PC-3 (cell line): ENCODE results near the gene CD40. TPM values are rescaled to one million over a fixed set of nuclear protein-coding genes. Genes with fewer than 3 reads are reported as not detected.

Experiments used
- ATAC-seq: fragments of 200-7000 bp; cut with Tn5 transposase; 2 replicates; pipeline ENCODE4 v1.9.1; 2020; ENCODE audit warnings: mild to moderate bottlenecking, moderate library complexity
- BruUV-seq: library from RNA; stranded (reverse); fragments of 400-500 nt; replicated peaks from 2 replicates; lab custom pipeline; 2021; lab: Mats Ljungman, UMichigan
- CTCF ChIA-PET: fragments of 300-600 bp; sonication (Branson Sonifier 250); formaldehyde crosslinking; loops from one replicate; lab custom pipeline; 2022; ENCODE audit warnings: antibody characterized with exemption; lab: Charles Lee
- POLR2A ChIA-PET: fragments of 300-600 bp; sonication (Branson Sonifier 250); formaldehyde crosslinking; loops from one replicate; lab custom pipeline; 2022; ENCODE audit warnings: antibody characterized with exemption; ENCODE audit not compliant: unreplicated experiment; lab: Charles Lee
- DNase-seq: peaks from one replicate; pipeline ENCODE4 v3.0.0-alpha.2; 2015
- H2AFZ ChIP-seq: fragments of 300-600 bp; sonication (generic); 2 replicates; pipeline ENCODE4 v1.6.0; 2016; ENCODE audit warnings: antibody characterized with exemption, low read length
- H3F3A ChIP-seq: fragments of 300-600 bp; sonication (generic); one replicate; pipeline ENCODE4 v1.6.0; 2017; ENCODE audit warnings: antibody characterized with exemption, low read length, control low read depth, mild to moderate bottlenecking; ENCODE audit not compliant: unreplicated experiment
- H3K27ac ChIP-seq: fragments of 300-600 bp; sonication (generic); 2 replicates; pipeline ENCODE4 v1.5.1; 2016; ENCODE audit warnings: mild to moderate bottlenecking, low read length
- H3K27me3 ChIP-seq: fragments of 300-600 bp; sonication (generic); 2 replicates; pipeline ENCODE4 v1.6.1; 2016; ENCODE audit warnings: low read length, mixed read lengths
- H3K36me3 ChIP-seq: fragments of 300-600 bp; sonication (generic); 2 replicates; pipeline ENCODE4 v1.6.1; 2016; ENCODE audit warnings: low read depth, mixed run types, low read length, mixed read lengths
- H3K4me1 ChIP-seq: fragments of 300-600 bp; sonication (generic); 2 replicates; pipeline ENCODE4 v1.5.1; 2016; ENCODE audit warnings: low read length; ENCODE audit not compliant: insufficient read depth
- H3K4me2 ChIP-seq: fragments of 300-600 bp; sonication (generic); 2 replicates; pipeline ENCODE4 v1.6.0; 2016; ENCODE audit warnings: low read length
- H3K4me3 ChIP-seq: fragments of 300-600 bp; sonication (generic); 2 replicates; pipeline ENCODE4 v1.5.1; 2016; ENCODE audit warnings: mild to moderate bottlenecking, low read length, mixed read lengths
- H3K79me2 ChIP-seq: fragments of 300-600 bp; sonication (generic); 2 replicates; pipeline ENCODE4 v1.6.1; 2017; ENCODE audit warnings: low read length, mixed read lengths
- H3K9ac ChIP-seq: fragments of 300-600 bp; sonication (generic); 2 replicates; pipeline ENCODE4 v1.6.0; 2016; ENCODE audit warnings: mild to moderate bottlenecking, low read length
- H3K9me2 ChIP-seq: fragments of 300-600 bp; sonication (generic); replicated peaks from 2 replicates; pipeline ENCODE4 v1.6.1; 2016; ENCODE audit warnings: mixed run types, low read length, mixed read lengths
- H3K9me3 ChIP-seq: fragments of 300-600 bp; sonication (generic); 2 replicates; pipeline ENCODE4 v1.6.1; 2016; ENCODE audit warnings: low read length, mixed read lengths
- H4K20me1 ChIP-seq: fragments of 300-600 bp; sonication (generic); 2 replicates; pipeline ENCODE4 v1.6.1; 2016; ENCODE audit warnings: low read length, mixed read lengths
- CTCF ChIP-seq: fragments of 300-600 bp; sonication (generic); conservative IDR thresholded peaks from 2 replicates; pipeline ENCODE4 v1.5.1; 2017; ENCODE audit warnings: antibody characterized with exemption, low read depth, mild to moderate bottlenecking, low read length
- EZH2 ChIP-seq: fragments of 300-600 bp; sonication (generic); IDR thresholded peaks from one replicate; pipeline ENCODE4 v1.6.1; 2017; ENCODE audit warnings: antibody characterized with exemption, mild to moderate bottlenecking, low read length; ENCODE audit not compliant: unreplicated experiment
- EZH2phosphoT487 ChIP-seq: fragments of 300-600 bp; sonication (generic); IDR thresholded peaks from 2 replicates; pipeline ENCODE4 v1.6.1; 2018; ENCODE audit warnings: mild to moderate bottlenecking, antibody characterized with exemption, low read length, borderline replicate concordance
- intact Hi-C: fragments of 100-400 bp; cut with micrococcal nuclease; formaldehyde crosslinking; loops from 2 replicates; pipeline ENCODE4 v1.9.0; 2023
- total RNA-seq: library from RNA; depleted of rRNA; stranded (reverse); fragments of >200 nt; gene quantifications from 2 replicates; pipeline ENCODE4 v1.2.3, GENCODE V29; 2014

CD40 gene
- total RNA-seq, 1 experiment from 2014 or later, result 4.6 TPM

- H3K9me2 ChIP-seq, result no peaks in the 10 kb centered on the region
- TF ChIP-seq EZH2phosphoT487 (no peak), CTCF (no peak), EZH2 (no peak)
- no peak overlapping the region for H2AFZ ChIP-seq
- ChIA-PET CTCF (no interaction called here), POLR2A (no interaction called here)
- H3K4me1 ChIP-seq, result no peaks in the 10 kb centered on the region
- no peaks in the 10 kb centered on the region for H3K36me3 ChIP-seq
- no peak overlapping the region for H3K4me2 ChIP-seq
- no peaks in the 10 kb centered on the region for H3F3A ChIP-seq
- no peak for ATAC-seq
- intact Hi-C loops, result no loop called here
- H3K9me3 ChIP-seq, result no peaks in the 10 kb centered on the region
- BruUV-seq, result no TSS peak
- no peak overlapping the region for H3K4me3 ChIP-seq
- peaks cover 79% of the 10 kb centered on the region for H3K27me3 ChIP-seq
- H3K79me2 ChIP-seq, result no peaks in the 10 kb centered on the region
- no peak for DNase-seq
- H3K27ac ChIP-seq, result no peak overlapping the region
- H3K9ac ChIP-seq, result no peak overlapping the region
- no peaks in the 10 kb centered on the region for H4K20me1 ChIP-seq
Measured at GRCh38 chr20:46104262-46104661, 13.9 kb upstream of the CD40 start.

GRCh38 chr20:46107061-46107460 is 11.1 kb upstream of the CD40 start:
- H3K36me3 ChIP-seq, result no peaks in the 10 kb centered on the region
- peaks cover 89% of the 10 kb centered on the region for H3K27me3 ChIP-seq
- ATAC-seq, result no peak
- no peak for DNase-seq
- H3K27ac ChIP-seq, result no peak overlapping the region
- H3K9me3 ChIP-seq, result no peaks in the 10 kb centered on the region
- H3F3A ChIP-seq, result no peaks in the 10 kb centered on the region
- POLR2A ChIA-PET, result no interaction called here
- no peak overlapping the region for H3K9ac ChIP-seq
- intact Hi-C loops, result no loop called here
- CTCF ChIA-PET, result no interaction called here
- BruUV-seq, result no TSS peak
- H3K9me2 ChIP-seq, result no peaks in the 10 kb centered on the region
- no peak overlapping the region for H3K4me3 ChIP-seq
- TF ChIP-seq EZH2, result no peak
- no peak for TF ChIP-seq EZH2phosphoT487
- no peak for TF ChIP-seq CTCF
- H3K79me2 ChIP-seq, result no peaks in the 10 kb centered on the region
- H3K4me1 ChIP-seq, result no peaks in the 10 kb centered on the region
- H4K20me1 ChIP-seq, result no peaks in the 10 kb centered on the region
- no peak overlapping the region for H2AFZ ChIP-seq
- H3K4me2 ChIP-seq, result no peak overlapping the region

GRCh38 chr20:46108435-46108841 is 9.7 kb upstream of the CD40 start:
- DNase-seq (no peak), ATAC-seq (no peak)
- Histone ChIP-seq H3K27ac (no peak overlapping the region), H2AFZ (no peak overlapping the region), H3K4me2 (no peak overlapping the region), H4K20me1 (no peaks in the 10 kb centered on the region), H3F3A (no peaks in the 10 kb centered on the region), H3K9me3 (no peaks in the 10 kb centered on the region), H3K4me3 (no peak overlapping the region), H3K36me3 (no peaks in the 10 kb centered on the region), H3K9ac (no peak overlapping the region), H3K27me3 (peaks cover 86% of the 10 kb centered on the region), H3K4me1 (no peaks in the 10 kb centered on the region), H3K79me2 (no peaks in the 10 kb centered on the region), H3K9me2 (no peaks in the 10 kb centered on the region)
- intact Hi-C loops, result no loop called here
- ChIA-PET CTCF (no interaction called here), POLR2A (no interaction called here)
- TF ChIP-seq EZH2 (no peak), CTCF (no peak), EZH2phosphoT487 (no peak)
- BruUV-seq, result no TSS peak
